Stimulated activated CD4-positive, alpha-beta T cell treated with anti-CD3 and anti-CD28 coated beads, Interleukin-15, amount 100 ng/mL, for 48 hours (primary cell): ENCODE measurements around the gene TMPRSS5.
"Not testable (repeated sequence)": the region's sequence is repeated elsewhere in the genome, so short reads cannot be mapped to it uniquely, and the experiment has no call there.

Source experiments
- DNase-seq, 2 donors: peaks; one replicate each; pipeline ENCODE4 v3.0.0-alpha.2; 2020; ENCODE audit warnings: low read depth in 2 of 2

Gene TMPRSS5

GRCh38 chr11:113705871-113706655 lies at the start of gene TMPRSS5:
TMPRSS5 (minus strand) TSS chr11:113706308; CDS start chr11:113706224, 84 bp downstream.
- DNase-seq, result no peak

- no peak for DNase-seq
Observed at GRCh38 chr11:113752932-113753331, 46.8 kb upstream of the TMPRSS5 start.

- DNase-seq, result no peak
Observed at GRCh38 chr11:113736323-113736722, 30.2 kb upstream of the TMPRSS5 start.

GRCh38 chr11:113732092-113732491 lies 26.0 kb upstream of the TMPRSS5 start:
- no peak for DNase-seq

- no peak for DNase-seq
Observed at GRCh38 chr11:113730887-113731726, 25.0 kb upstream of the TMPRSS5 start.

GRCh38 chr11:113729456-113729855 lies 23.3 kb upstream of the TMPRSS5 start:
- DNase-seq, result no peak

GRCh38 chr11:113728814-113729213 lies 22.7 kb upstream of the TMPRSS5 start:
- no peak for DNase-seq

GRCh38 chr11:113725913-113726312 lies 19.8 kb upstream of the TMPRSS5 start:
- no peak for DNase-seq

GRCh38 chr11:113725407-113725806 lies 19.3 kb upstream of the TMPRSS5 start:
- no peak for DNase-seq

- no peak for DNase-seq
Observed at GRCh38 chr11:113724778-113725177, 18.7 kb upstream of the TMPRSS5 start.

- no peak for DNase-seq
Observed at GRCh38 chr11:113723787-113724186, 17.7 kb upstream of the TMPRSS5 start.

- no peak for DNase-seq
Observed at GRCh38 chr11:113722934-113723333, 16.8 kb upstream of the TMPRSS5 start.

- no peak for DNase-seq
Observed at GRCh38 chr11:113722221-113722620, 16.1 kb upstream of the TMPRSS5 start.

GRCh38 chr11:113721462-113722066 lies 15.5 kb upstream of the TMPRSS5 start:
- DNase-seq, result no peak

- DNase-seq, result not testable (repeated sequence)
Observed at GRCh38 chr11:113720478-113720877, 14.4 kb upstream of the TMPRSS5 start.

- no peak for DNase-seq
Observed at GRCh38 chr11:113715882-113716625, 9.9 kb upstream of the TMPRSS5 start.

GRCh38 chr11:113715273-113715672 lies 9.2 kb upstream of the TMPRSS5 start:
- DNase-seq, result no peak

GRCh38 chr11:113710989-113711388 lies 4.9 kb upstream of the TMPRSS5 start:
- no peak for DNase-seq

- not testable (repeated sequence) for DNase-seq
Observed at GRCh38 chr11:113703551-113703950, 2.6 kb downstream of the TMPRSS5 start.

- DNase-seq, result no peak
Observed at GRCh38 chr11:113701491-113701890, 4.6 kb downstream of the TMPRSS5 start.

GRCh38 chr11:113698515-113698914 lies 7.6 kb downstream of the TMPRSS5 start:
- DNase-seq, result no peak
